Duodenal mucosa (tissue), 2 donors: ENCODE data around the gene ZDHHC8.

ENCODE experiments used
- H3K27ac ChIP-seq: one replicate; pipeline ENCODE4 v1.7.0; 2013; ENCODE audit warnings: low read depth, low read length
- H3K27me3 ChIP-seq, 2 donors: one replicate each; pipeline ENCODE4 v1.7.0; 2013; ENCODE audit warnings: low read length in 2 of 2, control low read depth in 1 of 2; ENCODE audit not compliant: insufficient read depth in 2 of 2, control insufficient read depth in 1 of 2
- H3K36me3 ChIP-seq, 2 donors: one replicate each; pipeline ENCODE4 v1.7.0; 2013; ENCODE audit warnings: low read length in 2 of 2, control low read depth in 1 of 2; ENCODE audit not compliant: insufficient read depth in 2 of 2, control insufficient read depth in 1 of 2
- H3K4me1 ChIP-seq, 2 donors: one replicate each; pipeline ENCODE4 v1.7.0; 2013; ENCODE audit warnings: low read length in 2 of 2, control low read depth in 1 of 2; ENCODE audit not compliant: insufficient read depth in 2 of 2, control insufficient read depth in 1 of 2
- H3K4me3 ChIP-seq, 2 donors: one replicate each; pipeline ENCODE4 v1.7.0; 2013; ENCODE audit warnings: low read length in 2 of 2, low read depth in 1 of 2
- H3K9ac ChIP-seq, 2 donors: one replicate each; pipeline ENCODE4 v1.7.0; 2013; ENCODE audit warnings: low read length in 2 of 2, low read depth in 1 of 2
- H3K9me3 ChIP-seq, 2 donors: one replicate each; pipeline ENCODE4 v1.7.0; 2013; ENCODE audit warnings: low read length in 2 of 2, control low read depth in 1 of 2; ENCODE audit not compliant: control insufficient read depth in 1 of 2

ZDHHC8 gene

GRCh38 chr22:20089226-20089976 lies 42.2 kb upstream of the ZDHHC8 start:
- Histone ChIP-seq H3K27me3 (no peaks in the 10 kb centered on the region), H3K4me1 (peaks cover 3 to 6% of the 10 kb centered on the region in 2 donors), H3K4me3 (no peak overlapping the region), H3K36me3 (peaks cover 65 to 89% of the 10 kb centered on the region in 2 donors), H3K27ac (no peak overlapping the region), H3K9ac (no peak overlapping the region), H3K9me3 (no peaks in the 10 kb centered on the region)

- Histone ChIP-seq H3K4me1 (no peaks in the 10 kb centered on the region), H3K27ac (no peak overlapping the region), H3K27me3 (no peaks in the 10 kb centered on the region), H3K36me3 (peaks cover 71 to 96% of the 10 kb centered on the region in 2 donors), H3K4me3 (no peak overlapping the region), H3K9ac (no peak overlapping the region), H3K9me3 (no peaks in the 10 kb centered on the region)
Observed at GRCh38 chr22:20089977-20090729, 41.5 kb upstream of the ZDHHC8 start.

- Histone ChIP-seq H3K9me3 (no peaks in the 10 kb centered on the region), H3K27me3 (no peaks in the 10 kb centered on the region), H3K27ac (no peak overlapping the region), H3K4me3 (no peak overlapping the region), H3K9ac (no peak overlapping the region), H3K36me3 (peaks cover 69 to 98% of the 10 kb centered on the region in 2 donors), H3K4me1 (no peaks in the 10 kb centered on the region)
Observed at GRCh38 chr22:20090730-20091240, 40.8 kb upstream of the ZDHHC8 start.

GRCh38 chr22:20091690-20092476 lies 39.7 kb upstream of the ZDHHC8 start:
- Histone ChIP-seq H3K4me1 (no peaks in the 10 kb centered on the region), H3K27ac (no peak overlapping the region), H3K36me3 (peaks cover 62 to 98% of the 10 kb centered on the region in 2 donors), H3K4me3 (no peak overlapping the region), H3K9me3 (no peaks in the 10 kb centered on the region), H3K9ac (no peak overlapping the region), H3K27me3 (no peaks in the 10 kb centered on the region)

GRCh38 chr22:20092477-20092854 lies 39.1 kb upstream of the ZDHHC8 start:
- H3K36me3 ChIP-seq: peaks cover 60 to 98% of the 10 kb centered on the region in 2 donors
- no peak overlapping the region for H3K4me3 ChIP-seq
- H3K4me1 ChIP-seq: no peaks in the 10 kb centered on the region
- H3K27me3 ChIP-seq: no peaks in the 10 kb centered on the region
- H3K9me3 ChIP-seq: no peaks in the 10 kb centered on the region
- no peak overlapping the region for H3K9ac ChIP-seq
- H3K27ac ChIP-seq: no peak overlapping the region

GRCh38 chr22:20093418-20094196 lies 38.0 kb upstream of the ZDHHC8 start:
- Histone ChIP-seq H3K9me3 (no peaks in the 10 kb centered on the region), H3K27me3 (no peaks in the 10 kb centered on the region), H3K9ac (no peak overlapping the region), H3K36me3 (peaks cover 57 to 93% of the 10 kb centered on the region in 2 donors), H3K27ac (no peak overlapping the region), H3K4me3 (no peak overlapping the region), H3K4me1 (no peaks in the 10 kb centered on the region)

- Histone ChIP-seq H3K27ac (no peak overlapping the region), H3K9ac (no peak overlapping the region), H3K9me3 (no peaks in the 10 kb centered on the region), H3K36me3 (peaks cover 62 to 93% of the 10 kb centered on the region in 2 donors), H3K4me3 (no peak overlapping the region), H3K27me3 (no peaks in the 10 kb centered on the region), H3K4me1 (no peaks in the 10 kb centered on the region)
Observed at GRCh38 chr22:20094197-20094807, 37.3 kb upstream of the ZDHHC8 start.

GRCh38 chr22:20095521-20095920 lies 36.1 kb upstream of the ZDHHC8 start:
- H3K4me3 ChIP-seq: no peak overlapping the region
- H3K4me1 ChIP-seq: no peaks in the 10 kb centered on the region
- no peak overlapping the region for H3K9ac ChIP-seq
- H3K9me3 ChIP-seq: no peaks in the 10 kb centered on the region
- no peaks in the 10 kb centered on the region for H3K27me3 ChIP-seq
- peaks cover 52 to 93% of the 10 kb centered on the region in 2 donors for H3K36me3 ChIP-seq
- no peak overlapping the region for H3K27ac ChIP-seq
